ENCODE data around the gene ZDHHC8.

Gene ZDHHC8

GRCh38 chr22:20099099-20099711 lies 32.4 kb upstream of the ZDHHC8 start:
- no peak for DNase-seq

- no peak for DNase-seq
Observed at GRCh38 chr22:20101638-20102037, 30.0 kb upstream of the ZDHHC8 start.

- no peak for DNase-seq
Observed at GRCh38 chr22:20102203-20102780, 29.3 kb upstream of the ZDHHC8 start.

GRCh38 chr22:20105456-20106204 lies 26.0 kb upstream of the ZDHHC8 start:
- DNase-seq: no peak

GRCh38 chr22:20106205-20106848 lies 25.3 kb upstream of the ZDHHC8 start:
- no peak for DNase-seq

- DNase-seq: no peak
Observed at GRCh38 chr22:20106849-20107237, 24.8 kb upstream of the ZDHHC8 start.

- DNase-seq: no peak
Observed at GRCh38 chr22:20107471-20107901, 24.1 kb upstream of the ZDHHC8 start.

- no peak for DNase-seq
Observed at GRCh38 chr22:20107951-20108756, 23.4 kb upstream of the ZDHHC8 start.

GRCh38 chr22:20108757-20109230 lies 22.8 kb upstream of the ZDHHC8 start:
- DNase-seq: no peak

GRCh38 chr22:20109411-20110358 lies 21.9 kb upstream of the ZDHHC8 start:
- DNase-seq: no peak

GRCh38 chr22:20110359-20110985 lies 21.1 kb upstream of the ZDHHC8 start:
- DNase-seq: no peak

GRCh38 chr22:20111045-20111688 lies 20.4 kb upstream of the ZDHHC8 start:
- no peak for DNase-seq

GRCh38 chr22:20111689-20112622 lies 19.6 kb upstream of the ZDHHC8 start:
- DNase-seq: no peak

GRCh38 chr22:20112623-20113511 lies 18.7 kb upstream of the ZDHHC8 start:
- no peak for DNase-seq

- DNase-seq: no peak
Observed at GRCh38 chr22:20113551-20114310, 17.9 kb upstream of the ZDHHC8 start.

GRCh38 chr22:20114506-20115475 lies 16.8 kb upstream of the ZDHHC8 start:
- DNase-seq: no peak
